Lower leg skin (tissue), 3 donors: ENCODE measurements around the gene UTP14A.

Experiments used
- CTCF ChIP-seq, 3 donors: fragments of 450-650 bp; IDR thresholded peaks; one replicate each; pipeline ENCODE4 v1.5.1; 2016; ENCODE audit warnings: antibody characterized with exemption in 3 of 3, mild to moderate bottlenecking in 3 of 3, moderate library complexity in 2 of 3
- POLR2A ChIP-seq, 2 donors: fragments of 450-650 bp; IDR thresholded peaks; one replicate each; pipeline ENCODE4 v1.6.1; 2016 to 2017; ENCODE audit warnings: antibody characterized with exemption in 2 of 2, mild to moderate bottlenecking in 1 of 2, moderate library complexity in 1 of 2

DNA sequence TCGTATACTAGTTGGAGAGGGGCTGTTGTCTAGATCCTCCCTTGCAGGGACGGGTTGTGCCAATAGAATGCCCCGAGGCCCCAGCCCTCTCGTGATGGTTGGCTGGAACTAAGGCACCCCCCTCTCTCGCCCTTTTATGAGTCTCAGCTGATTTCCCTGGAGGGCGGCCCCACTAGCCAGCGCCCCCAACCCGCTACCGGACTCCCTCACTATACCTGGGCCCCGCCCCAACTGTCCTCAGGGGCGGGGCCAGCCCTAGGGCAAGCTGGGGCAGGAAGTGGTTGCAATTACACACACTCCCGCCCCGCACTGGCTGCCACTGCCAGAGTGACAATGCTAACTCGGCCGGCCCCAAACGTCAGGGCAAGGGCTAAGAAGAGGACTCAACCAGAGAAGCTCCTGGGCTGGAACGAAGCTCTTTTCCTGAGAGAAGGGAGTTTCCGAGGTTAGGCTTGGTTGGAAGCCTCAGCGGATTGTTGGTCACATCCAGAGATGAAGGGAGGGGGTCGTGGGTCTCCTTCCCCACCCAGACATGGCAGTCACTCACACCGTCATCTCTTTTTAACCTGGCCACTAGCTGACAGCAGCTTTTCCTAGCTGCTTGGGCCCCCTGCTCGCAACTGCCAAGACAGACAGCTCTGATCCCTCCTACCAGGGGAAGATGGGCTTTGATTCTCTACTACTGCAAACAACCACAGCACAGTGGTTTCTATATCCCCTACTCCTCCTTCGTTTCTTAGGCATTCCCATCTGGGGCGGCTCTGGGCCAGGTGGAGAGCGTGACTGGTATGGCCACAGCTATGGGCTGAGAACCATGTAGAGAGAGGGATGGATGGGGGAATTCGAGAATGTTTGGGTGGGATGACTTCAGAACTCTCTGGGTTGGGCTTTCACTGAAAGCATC lies 55.5 kb downstream of the UTP14A start:
- no peak for TF ChIP-seq POLR2A (IDR thresholded peaks at IDR 0.05)
- TF ChIP-seq CTCF (IDR thresholded peaks at IDR 0.05): no peak
